HepG2 (cell line): ENCODE measurements around the gene TTC9. TPM values are rescaled to one million over a fixed set of nuclear protein-coding genes. Genes with fewer than 3 reads are reported as not detected.

ENCODE experiments used
- ATF7 ChIP-seq, 2 experiments: fragments of 450-650 bp in 1 of 2; sonication (generic) in 1 of 2; formaldehyde crosslinking in 1 of 2; IDR thresholded peaks; 2 replicates each; pipeline versions ENCODE4 v1.4.0 to v1.6.1; 2016 to 2020; ENCODE audit warnings: antibody characterized with exemption in 1 of 2, mild to moderate bottlenecking in 1 of 2, missing genetic modification reagents in 1 of 2
- HMG20B ChIP-seq: conservative IDR thresholded peaks from 2 replicates; pipeline ENCODE4 v1.6.1; 2016; ENCODE audit warnings: missing genetic modification reagents, missing compliant biosample characterization
- NR2F6 ChIP-seq, 2 experiments: IDR thresholded peaks; 2 replicates each; pipeline ENCODE4 v1.6.1; 2016; ENCODE audit warnings: antibody characterized with exemption in 1 of 2, mild to moderate bottlenecking in 1 of 2
- SRSF1 ChIP-seq: fragments of 200-400 bp; formaldehyde crosslinking; optimal IDR thresholded peaks from 2 replicates; pipeline ENCODE3; 2017; ENCODE audit warnings: mild to moderate bottlenecking, low read depth, low read length, moderate library complexity
- YEATS4 ChIP-seq: sonication (generic); formaldehyde crosslinking; IDR thresholded peaks from 2 replicates; pipeline ENCODE4 v1.4.0; 2020; ENCODE audit warnings: missing genetic modification reagents, borderline replicate concordance
- ZBTB34 ChIP-seq: sonication (generic); formaldehyde crosslinking; IDR thresholded peaks from 2 replicates; pipeline ENCODE4 v1.8.0; 2022; ENCODE audit warnings: mild to moderate bottlenecking, missing genetic modification reagents
- ZC3H13 ChIP-seq: sonication (generic); formaldehyde crosslinking; IDR thresholded peaks from 2 replicates; pipeline ENCODE4 v1.8.1; 2023; ENCODE audit warnings: mild to moderate bottlenecking, missing genetic modification reagents, moderate library complexity
- ZFP90 ChIP-seq: sonication (generic); formaldehyde crosslinking; IDR thresholded peaks from 2 replicates; pipeline ENCODE4 v1.8.0; 2022; ENCODE audit warnings: missing genetic modification reagents, mild to moderate bottlenecking, inconsistent platforms, borderline replicate concordance
- ZFP91 ChIP-seq: sonication (generic); formaldehyde crosslinking; IDR thresholded peaks from 2 replicates; pipeline ENCODE4 v1.9.0; 2022; ENCODE audit warnings: missing genetic modification reagents, mild to moderate bottlenecking, borderline replicate concordance
- ZNF17 ChIP-seq: sonication (generic); formaldehyde crosslinking; IDR thresholded peaks from 2 replicates; pipeline ENCODE4 v1.5.0; 2020; ENCODE audit warnings: mild to moderate bottlenecking, missing genetic modification reagents
- ZNF564 ChIP-seq: sonication (generic); formaldehyde crosslinking; IDR thresholded peaks from 2 replicates; pipeline ENCODE4 v1.8.1; 2023; ENCODE audit warnings: mild to moderate bottlenecking, missing genetic modification reagents
- polyA plus RNA-seq, 8 experiments: library from polyadenylated mRNA; depleted of rRNA in 3 of 8; stranded (reverse) in 7 of 8; unstranded in 1 of 8; fragments of >200 nt; fragmentation: Illumina TruSeq in 4 of 8; extraction: Trizol in 4 of 8; gene quantifications; 2 replicates each; pipeline versions ENCODE4 v1.2.1 to v1.2.3, GENCODE V29; 2011 to 2016; ENCODE audit warnings: low read depth in 4 of 8, missing spikeins in 1 of 8, mixed read lengths in 1 of 8; ENCODE audit not compliant: insufficient read depth in 1 of 8
- total RNA-seq, 5 experiments: library from RNA; depleted of rRNA; stranded (reverse); fragments of >200 nt; fragmentation: Illumina TruSeq; extraction: Trizol; gene quantifications; 2 replicates each; pipeline ENCODE4 v1.2.3, GENCODE V29; 2016; ENCODE audit warnings: low read depth in 1 of 5
- TF ChIP-seq, protein P1 (sequence below): sonication (generic); formaldehyde crosslinking; IDR thresholded peaks from 2 replicates; pipeline ENCODE4 v1.5.1; 2020; ENCODE audit warnings: mild to moderate bottlenecking, missing genetic modification reagents, borderline replicate concordance
- TF ChIP-seq, protein P2 (sequence below): sonication (generic); formaldehyde crosslinking; IDR thresholded peaks from 2 replicates; pipeline ENCODE4 v1.8.1; 2023; ENCODE audit warnings: mild to moderate bottlenecking, inconsistent platforms, moderate library complexity, missing genetic modification reagents, borderline replicate concordance
- TF ChIP-seq, protein P3 (sequence below): sonication (generic); formaldehyde crosslinking; IDR thresholded peaks from 2 replicates; pipeline ENCODE4 v1.5.0; 2020; ENCODE audit warnings: missing genetic modification reagents
- TF ChIP-seq, protein P4 (sequence below): sonication (generic); formaldehyde crosslinking; IDR thresholded peaks from 2 replicates; pipeline ENCODE4 v1.5.0; 2020; ENCODE audit warnings: missing genetic modification reagents

The TTC9 gene
- total and polyA plus RNA-seq, 2 of the 13 experiments (the other 11 are each of a cell fraction or from before 2014, with no cell fraction given): 0.13 to 0.30 TPM

DNA sequence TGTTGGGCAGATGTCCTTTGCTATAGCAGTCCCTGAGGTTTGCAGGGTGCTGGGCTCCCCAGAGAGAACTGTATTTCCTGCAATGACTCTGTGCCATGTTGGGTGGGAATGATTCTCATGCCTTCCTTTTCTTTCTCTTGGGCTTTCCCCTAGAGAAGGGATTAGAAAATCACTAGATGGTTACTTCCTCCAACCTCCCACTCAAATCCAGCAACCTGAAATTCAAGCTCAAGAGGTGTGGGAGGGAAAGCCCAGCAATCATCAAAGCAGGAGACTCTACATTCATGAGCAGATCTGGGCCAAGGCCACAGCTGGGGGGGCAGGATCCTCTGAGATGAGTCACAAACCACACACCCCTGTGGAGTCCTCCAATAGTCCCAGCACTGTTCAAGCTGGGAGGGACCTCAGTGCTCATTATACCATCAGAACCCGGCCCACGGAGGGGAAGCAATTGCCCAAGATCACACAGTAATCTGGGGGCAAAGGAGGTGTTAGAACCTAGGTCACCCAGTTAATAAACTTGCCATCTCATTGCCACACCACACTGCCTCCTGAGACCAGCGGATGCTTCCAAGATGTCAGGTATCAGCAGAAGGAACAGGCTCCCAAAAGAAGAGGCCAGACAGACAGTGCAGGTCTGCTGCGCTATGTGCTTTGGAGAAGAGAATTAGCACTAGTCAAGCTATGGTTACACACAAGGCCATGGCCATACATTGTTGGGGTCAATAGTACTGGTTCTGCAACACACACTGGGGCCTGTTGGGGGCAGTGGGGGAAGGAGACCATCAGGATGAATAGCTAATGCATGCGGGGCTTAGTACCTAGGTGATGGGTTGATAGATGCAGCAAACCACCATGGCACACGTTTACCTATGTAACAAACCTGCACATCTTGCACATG, 65.7 kb downstream of the TTC9 start (continued):
- TF ChIP-seq, protein P1, sequence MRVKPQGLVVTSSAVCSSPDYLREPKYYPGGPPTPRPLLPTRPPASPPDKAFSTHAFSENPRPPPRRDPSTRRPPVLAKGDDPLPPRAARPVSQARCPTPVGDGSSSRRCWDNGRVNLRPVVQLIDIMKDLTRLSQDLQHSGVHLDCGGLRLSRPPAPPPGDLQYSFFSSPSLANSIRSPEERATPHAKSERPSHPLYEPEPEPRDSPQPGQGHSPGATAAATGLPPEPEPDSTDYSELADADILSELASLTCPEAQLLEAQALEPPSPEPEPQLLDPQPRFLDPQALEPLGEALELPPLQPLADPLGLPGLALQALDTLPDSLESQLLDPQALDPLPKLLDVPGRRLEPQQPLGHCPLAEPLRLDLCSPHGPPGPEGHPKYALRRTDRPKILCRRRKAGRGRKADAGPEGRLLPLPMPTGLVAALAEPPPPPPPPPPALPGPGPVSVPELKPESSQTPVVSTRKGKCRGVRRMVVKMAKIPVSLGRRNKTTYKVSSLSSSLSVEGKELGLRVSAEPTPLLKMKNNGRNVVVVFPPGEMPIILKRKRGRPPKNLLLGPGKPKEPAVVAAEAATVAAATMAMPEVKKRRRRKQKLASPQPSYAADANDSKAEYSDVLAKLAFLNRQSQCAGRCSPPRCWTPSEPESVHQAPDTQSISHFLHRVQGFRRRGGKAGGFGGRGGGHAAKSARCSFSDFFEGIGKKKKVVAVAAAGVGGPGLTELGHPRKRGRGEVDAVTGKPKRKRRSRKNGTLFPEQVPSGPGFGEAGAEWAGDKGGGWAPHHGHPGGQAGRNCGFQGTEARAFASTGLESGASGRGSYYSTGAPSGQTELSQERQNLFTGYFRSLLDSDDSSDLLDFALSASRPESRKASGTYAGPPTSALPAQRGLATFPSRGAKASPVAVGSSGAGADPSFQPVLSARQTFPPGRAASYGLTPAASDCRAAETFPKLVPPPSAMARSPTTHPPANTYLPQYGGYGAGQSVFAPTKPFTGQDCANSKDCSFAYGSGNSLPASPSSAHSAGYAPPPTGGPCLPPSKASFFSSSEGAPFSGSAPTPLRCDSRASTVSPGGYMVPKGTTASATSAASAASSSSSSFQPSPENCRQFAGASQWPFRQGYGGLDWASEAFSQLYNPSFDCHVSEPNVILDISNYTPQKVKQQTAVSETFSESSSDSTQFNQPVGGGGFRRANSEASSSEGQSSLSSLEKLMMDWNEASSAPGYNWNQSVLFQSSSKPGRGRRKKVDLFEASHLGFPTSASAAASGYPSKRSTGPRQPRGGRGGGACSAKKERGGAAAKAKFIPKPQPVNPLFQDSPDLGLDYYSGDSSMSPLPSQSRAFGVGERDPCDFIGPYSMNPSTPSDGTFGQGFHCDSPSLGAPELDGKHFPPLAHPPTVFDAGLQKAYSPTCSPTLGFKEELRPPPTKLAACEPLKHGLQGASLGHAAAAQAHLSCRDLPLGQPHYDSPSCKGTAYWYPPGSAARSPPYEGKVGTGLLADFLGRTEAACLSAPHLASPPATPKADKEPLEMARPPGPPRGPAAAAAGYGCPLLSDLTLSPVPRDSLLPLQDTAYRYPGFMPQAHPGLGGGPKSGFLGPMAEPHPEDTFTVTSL (CRISPR knock-in tag): peak; percentile 74; the same call in 1 of the 2 replicates
- TF ChIP-seq SRSF1: no peak
- peak; percentile 54; the same call in 1 of the 2 replicates for TF ChIP-seq NR2F6 (IDR thresholded peaks at IDR 0.05)
- TF ChIP-seq NR2F6 (CRISPR knock-in tag; IDR thresholded peaks at IDR 0.05): peak; percentile 82
- 0 out of 2 replicates have a peak, but pooled peaks have one; percentile 27 for TF ChIP-seq ZFP91 (CRISPR knock-in tag)
- no peak for TF ChIP-seq ATF7 (IDR thresholded peaks at IDR 0.05)
- no peak for TF ChIP-seq ATF7 (CRISPR knock-in tag; IDR thresholded peaks at IDR 0.05)
- TF ChIP-seq ZNF17 (CRISPR knock-in tag): no peak
- peak; percentile 49; the same call in 1 of the 2 replicates for TF ChIP-seq HMG20B (CRISPR knock-in tag)
- TF ChIP-seq, protein P2, sequence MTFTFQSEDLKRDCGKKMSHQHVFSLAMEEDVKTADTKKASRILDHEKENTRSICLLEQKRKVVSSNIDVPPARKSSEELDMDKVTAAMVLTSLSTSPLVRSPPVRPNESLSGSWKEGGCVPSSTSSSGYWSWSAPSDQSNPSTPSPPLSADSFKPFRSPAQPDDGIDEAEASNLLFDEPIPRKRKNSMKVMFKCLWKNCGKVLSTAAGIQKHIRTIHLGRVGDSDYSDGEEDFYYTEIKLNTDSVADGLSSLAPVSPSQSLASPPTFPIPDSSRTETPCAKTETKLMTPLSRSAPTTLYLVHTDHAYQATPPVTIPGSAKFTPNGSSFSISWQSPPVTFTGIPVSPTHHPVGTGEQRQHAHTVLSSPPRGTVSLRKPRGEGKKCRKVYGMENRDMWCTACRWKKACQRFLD: no peak
- TF ChIP-seq ZNF564 (CRISPR knock-in tag): no peak
- TF ChIP-seq, protein P3, sequence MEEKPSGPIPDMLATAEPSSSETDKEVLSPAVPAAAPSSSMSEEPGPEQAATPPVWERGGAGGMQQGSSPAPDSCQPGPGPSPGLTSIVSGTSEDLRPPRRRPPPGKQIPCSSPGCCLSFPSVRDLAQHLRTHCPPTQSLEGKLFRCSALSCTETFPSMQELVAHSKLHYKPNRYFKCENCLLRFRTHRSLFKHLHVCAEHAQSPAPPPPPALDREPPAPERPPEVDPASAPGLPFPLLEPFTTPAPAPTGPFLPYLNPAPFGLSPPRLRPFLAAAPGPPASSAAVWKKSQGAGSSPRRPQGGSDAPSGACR: no peak
- no peak for TF ChIP-seq ZFP90 (CRISPR knock-in tag)
- TF ChIP-seq YEATS4 (CRISPR knock-in tag): no peak
- TF ChIP-seq ZBTB34 (CRISPR knock-in tag): 0 out of 2 replicates have a peak, but pooled peaks have one; percentile 56
- no peak for TF ChIP-seq ZC3H13 (CRISPR knock-in tag)
- TF ChIP-seq, protein P4, sequence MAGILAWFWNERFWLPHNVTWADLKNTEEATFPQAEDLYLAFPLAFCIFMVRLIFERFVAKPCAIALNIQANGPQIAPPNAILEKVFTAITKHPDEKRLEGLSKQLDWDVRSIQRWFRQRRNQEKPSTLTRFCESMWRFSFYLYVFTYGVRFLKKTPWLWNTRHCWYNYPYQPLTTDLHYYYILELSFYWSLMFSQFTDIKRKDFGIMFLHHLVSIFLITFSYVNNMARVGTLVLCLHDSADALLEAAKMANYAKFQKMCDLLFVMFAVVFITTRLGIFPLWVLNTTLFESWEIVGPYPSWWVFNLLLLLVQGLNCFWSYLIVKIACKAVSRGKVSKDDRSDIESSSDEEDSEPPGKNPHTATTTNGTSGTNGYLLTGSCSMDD (CRISPR knock-in tag): no peak
